NCI-H1105 (cell line): ENCODE results near the gene CAPS.
"Not testable (repeated sequence)": the region's sequence is repeated elsewhere in the genome, so short reads cannot be mapped to it uniquely, and the experiment has no call there.

ENCODE experiments used
- DNase-seq: peaks from one replicate; lab custom pipeline; 2025; lab: John Stamatoyannopoulos, UW

The CAPS gene

GRCh38 chr19:5957170-5957569 lies 43.1 kb downstream of the CAPS start:
- no peak for DNase-seq

DNA sequence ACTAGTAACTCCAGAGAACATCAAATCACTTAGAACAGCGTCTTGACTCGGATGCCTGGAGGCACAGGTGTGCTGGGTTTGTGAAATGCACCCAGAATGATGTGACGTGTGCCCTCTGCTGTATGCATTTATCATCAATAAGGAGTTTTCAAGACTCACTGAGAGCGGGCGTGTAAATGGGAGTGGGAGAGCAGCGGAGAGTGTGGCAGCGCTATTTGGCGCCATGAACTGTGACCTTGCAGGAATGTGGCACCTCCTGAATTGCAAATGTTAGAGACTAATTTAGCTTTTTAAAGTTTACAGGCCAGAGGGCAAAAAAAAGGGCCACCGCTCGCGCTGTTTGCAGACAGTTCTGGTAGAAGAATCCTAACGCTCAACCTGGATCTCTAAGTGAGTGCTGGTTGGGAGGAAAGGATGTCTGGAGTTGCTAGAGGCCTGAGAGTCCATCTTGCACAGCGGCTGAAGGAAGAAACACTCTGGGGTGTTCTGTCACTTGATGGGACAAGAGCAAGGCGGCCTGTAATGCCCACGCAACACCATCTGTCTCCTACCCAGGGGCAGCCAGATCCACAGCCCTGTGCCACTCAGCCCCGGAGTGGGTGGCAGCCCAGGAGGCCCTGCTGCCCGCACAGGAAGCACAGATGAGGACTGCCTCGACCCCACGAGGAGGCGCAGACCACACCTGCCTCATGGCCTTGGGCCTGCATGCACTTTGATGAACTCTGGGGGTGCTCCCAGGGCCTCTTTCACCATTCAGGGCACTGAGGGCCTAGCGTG lies 44.2 kb downstream of the CAPS start:
- DNase-seq, result no peak

DNA sequence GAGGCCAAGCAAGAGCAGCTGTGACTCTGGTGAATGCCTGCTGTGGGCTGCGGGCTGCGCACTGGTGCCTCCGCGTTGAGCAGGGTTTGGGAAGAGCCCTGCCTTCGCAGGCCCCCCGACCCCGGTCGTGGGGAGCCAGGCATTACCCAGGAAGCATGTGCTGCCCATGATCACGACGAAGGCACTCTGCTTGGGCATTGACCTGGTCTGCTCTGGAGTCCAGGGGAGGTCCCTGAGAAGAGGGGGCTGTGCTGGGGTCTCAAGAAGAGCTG lies 44.7 kb downstream of the CAPS start:
- DNase-seq, result no peak

GRCh38 chr19:5959260-5960004 lies 45.4 kb downstream of the CAPS start:
- DNase-seq, result no peak

GRCh38 chr19:5960005-5961001 lies 46.2 kb downstream of the CAPS start:
- no peak for DNase-seq

- not testable (repeated sequence) for DNase-seq
These were observed 47.6 kb downstream of the CAPS start for GRCh38 chr19:5961641-5961968.

DNA sequence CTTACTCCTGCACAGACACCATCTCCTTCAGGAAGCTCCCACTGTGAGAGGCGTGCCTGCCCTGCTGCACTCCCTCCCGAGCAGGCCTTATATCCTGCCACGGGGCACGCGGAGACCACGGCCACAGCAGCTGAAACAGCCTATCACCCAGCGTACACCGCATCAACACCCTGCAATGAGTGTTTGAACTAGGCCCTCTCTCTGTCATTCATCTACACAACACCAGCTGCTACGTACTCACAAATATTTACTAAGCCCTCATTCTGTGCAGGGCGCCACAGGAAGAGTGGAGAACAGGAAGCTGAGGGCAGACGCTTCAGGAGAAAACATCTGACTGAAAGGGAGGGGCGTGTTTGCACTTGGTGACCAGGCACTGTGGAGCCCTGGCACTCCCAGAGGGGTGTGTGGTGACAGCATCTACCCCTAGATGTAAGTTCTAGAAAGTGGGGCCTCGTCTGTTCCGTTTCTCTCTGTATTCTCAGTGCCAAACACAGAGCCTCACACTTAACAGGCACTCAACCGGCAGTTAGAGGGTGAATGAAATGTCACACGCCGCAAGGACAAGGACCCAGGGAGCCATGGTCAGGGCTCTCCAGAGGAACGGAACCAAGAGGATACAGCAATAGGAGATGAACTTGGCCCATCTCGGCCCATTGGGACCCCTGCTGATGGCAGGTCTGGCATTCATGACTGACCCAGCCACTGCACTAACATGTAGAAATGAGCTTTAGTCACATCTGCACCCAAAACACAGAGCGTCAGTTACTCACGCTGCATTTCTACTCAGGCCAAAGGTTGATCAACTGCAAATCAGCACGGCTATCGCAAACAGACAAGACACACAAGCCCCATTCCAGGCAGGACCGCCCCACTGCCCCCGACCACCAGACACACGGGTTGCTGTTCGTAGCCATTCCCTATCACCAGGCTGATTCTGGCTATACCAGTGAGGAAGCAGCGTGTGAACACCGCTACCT lies 48.2 kb downstream of the CAPS start:
- peak; percentile 37 for DNase-seq

GRCh38 chr19:5963259-5963658 lies 49.2 kb downstream of the CAPS start:
- not testable (repeated sequence) for DNase-seq

GRCh38 chr19:5963855-5964254 lies 49.8 kb downstream of the CAPS start:
- no peak for DNase-seq

DNA sequence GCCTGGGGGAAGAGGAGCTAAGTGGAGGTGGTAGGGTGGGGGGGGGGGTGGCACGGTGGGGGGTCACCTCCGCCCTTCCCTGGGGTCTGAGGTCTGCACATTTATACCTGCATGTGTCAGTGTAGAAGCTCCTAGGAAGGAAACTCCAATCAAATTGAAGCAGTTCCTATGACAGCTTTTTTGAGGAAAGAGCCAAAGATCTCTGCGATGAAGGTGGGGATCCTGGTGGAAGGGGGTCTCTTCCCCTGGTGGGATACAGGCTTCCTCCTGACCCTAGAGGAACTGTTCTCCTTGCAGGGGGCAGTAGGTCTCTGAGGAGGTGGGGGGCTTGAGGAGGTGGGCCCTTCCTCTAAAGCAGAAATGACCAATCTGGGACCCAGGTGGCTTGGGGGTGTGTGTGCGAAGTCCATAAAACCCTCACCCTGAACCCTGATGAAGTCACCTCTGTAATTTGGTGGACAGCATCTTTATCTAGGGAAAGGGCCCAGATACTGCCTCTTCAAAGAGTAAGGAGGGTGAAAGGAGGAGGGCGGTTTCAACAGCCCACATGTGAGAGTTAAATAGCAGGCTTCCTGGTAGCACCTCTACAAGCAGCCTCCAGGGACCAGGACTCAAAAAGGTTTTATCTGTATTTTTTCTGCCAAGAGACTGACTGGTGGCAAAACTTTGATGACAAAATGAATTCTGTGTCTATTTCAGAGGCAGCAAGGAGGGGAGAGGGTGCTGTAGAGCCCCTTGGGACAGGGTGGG lies 50.9 kb downstream of the CAPS start:
- no peak for DNase-seq
